ENCODE measurements around the gene LGR5. TPM values are rescaled to one million over a fixed set of nuclear protein-coding genes. Genes with fewer than 3 reads are reported as not detected.
"Not testable (repeated sequence)": the region's sequence is repeated elsewhere in the genome, so short reads cannot be mapped to it uniquely, and the experiment has no call there.

LGR5 gene
- total RNA-seq, 1 donor from 2014 or later, result 2.7 TPM

- H3K36me3 ChIP-seq, result no peaks in the 10 kb centered on the region
- intact Hi-C loops (cut with DNase I), result no loop called here
- TF ChIP-seq POLR2A (IDR thresholded peaks at IDR 0.05), result no peak
- TF ChIP-seq CTCF (IDR thresholded peaks at IDR 0.05), result no peak
- TF ChIP-seq POLR2AphosphoS5 (IDR thresholded peaks at IDR 0.05; ENCODE audit: insufficient read depth in 1 of 2, low read depth in 1 of 2), result no peak
- H3K4me1 ChIP-seq, result no peaks in the 10 kb centered on the region
- peak in 1 of 2 donors; percentile 69 for DNase-seq (ENCODE audit: extremely low spot score in 2 of 2)
- H3K4me3 ChIP-seq, result no peak overlapping the region
- no peaks in the 10 kb centered on the region for H3K9me3 ChIP-seq
- H3K27me3 ChIP-seq, result no peaks in the 10 kb centered on the region
- no peak overlapping the region for H3K27ac ChIP-seq
These were observed 106.8 kb downstream of the LGR5 start for GRCh38 chr12:71546322-71546861.

- DNase-seq (ENCODE audit: extremely low spot score in 2 of 2), result peak in 1 of 2 donors; percentile 22
- no peaks in the 10 kb centered on the region for H3K36me3 ChIP-seq
- H3K4me1 ChIP-seq, result no peaks in the 10 kb centered on the region
- H3K9me3 ChIP-seq, result no peaks in the 10 kb centered on the region
- no peak overlapping the region for H3K4me3 ChIP-seq
- intact Hi-C loops (cut with DNase I), result no loop called here
- no peak overlapping the region for H3K27ac ChIP-seq
- H3K27me3 ChIP-seq, result no peaks in the 10 kb centered on the region
- no peak for TF ChIP-seq CTCF (IDR thresholded peaks at IDR 0.05)
These were observed 109.3 kb downstream of the LGR5 start for GRCh38 chr12:71548893-71549292.

- intact Hi-C loops (cut with DNase I), result no loop called here
- Histone ChIP-seq H3K9me3 (no peaks in the 10 kb centered on the region), H3K27ac (no peak overlapping the region), H3K36me3 (no peaks in the 10 kb centered on the region), H3K4me1 (no peaks in the 10 kb centered on the region), H3K27me3 (no peaks in the 10 kb centered on the region), H3K4me3 (no peak overlapping the region)
- no peak for TF ChIP-seq POLR2A (IDR thresholded peaks at IDR 0.05)
- no peak for DNase-seq (ENCODE audit: extremely low spot score in 2 of 2)
These were observed 111.9 kb downstream of the LGR5 start for GRCh38 chr12:71551529-71551928.

- H3K36me3 ChIP-seq, result no peaks in the 10 kb centered on the region
- H3K4me3 ChIP-seq, result no peak overlapping the region
- intact Hi-C loops (cut with DNase I), result no loop called here
- no peaks in the 10 kb centered on the region for H3K9me3 ChIP-seq
- DNase-seq (ENCODE audit: extremely low spot score in 2 of 2), result no peak
- H3K4me1 ChIP-seq, result no peaks in the 10 kb centered on the region
- H3K27ac ChIP-seq, result no peak overlapping the region
- no peak for TF ChIP-seq POLR2A (IDR thresholded peaks at IDR 0.05)
- TF ChIP-seq CTCF (IDR thresholded peaks at IDR 0.05), result no peak
- TF ChIP-seq POLR2AphosphoS5 (IDR thresholded peaks at IDR 0.05; ENCODE audit: insufficient read depth in 1 of 2, low read depth in 1 of 2), result no peak
- H3K27me3 ChIP-seq, result no peaks in the 10 kb centered on the region
These were observed 113.3 kb downstream of the LGR5 start for GRCh38 chr12:71552728-71553501.

- Histone ChIP-seq H3K4me1 (no peaks in the 10 kb centered on the region), H3K4me3 (no peak overlapping the region), H3K36me3 (no peaks in the 10 kb centered on the region), H3K27me3 (no peaks in the 10 kb centered on the region), H3K27ac (no peak overlapping the region), H3K9me3 (no peaks in the 10 kb centered on the region)
- TF ChIP-seq POLR2AphosphoS5 (IDR thresholded peaks at IDR 0.05; ENCODE audit: insufficient read depth in 1 of 2, low read depth in 1 of 2), result no peak
- no peak for TF ChIP-seq CTCF (IDR thresholded peaks at IDR 0.05)
- TF ChIP-seq POLR2A (IDR thresholded peaks at IDR 0.05), result no peak
- no peak for DNase-seq (ENCODE audit: extremely low spot score in 2 of 2)
- intact Hi-C loops (cut with DNase I), result no loop called here
These were observed 115.6 kb downstream of the LGR5 start for GRCh38 chr12:71555191-71555590.

GRCh38 chr12:71555789-71556188, 116.2 kb downstream of the LGR5 start:
- H3K27ac ChIP-seq; H3K4me1 ChIP-seq; intact Hi-C loops (cut with DNase I); H3K27me3 ChIP-seq; H3K4me3 ChIP-seq; DNase-seq (ENCODE audit: extremely low spot score in 2 of 2); H3K36me3 ChIP-seq; H3K9me3 ChIP-seq: not testable (repeated sequence)

Data from vagina (tissue), 2 donors.